Stimulated activated CD8-positive, alpha-beta memory T cell treated with anti-CD3 and anti-CD28 coated beads, Interleukin-7, amount 100 ng/mL, for 48 hours (primary cell): ENCODE results near the gene RRP15.

Experiments used
- DNase-seq, 2 donors: peaks; one replicate each; pipeline ENCODE4 v3.0.0-alpha.2; 2020; ENCODE audit warnings: low read depth in 1 of 2; ENCODE audit errors: extremely low read depth in 1 of 2

Gene RRP15

GRCh38 chr1:218383681-218384080, 98.6 kb downstream of the RRP15 start:
- DNase-seq: no peak

GRCh38 chr1:218384581-218384993, 99.5 kb downstream of the RRP15 start:
- no peak for DNase-seq
